Kidney epithelial cell (primary cell): ENCODE data around the gene C4orf50. TPM values are rescaled to one million over a fixed set of nuclear protein-coding genes. Genes with fewer than 3 reads are reported as not detected.

Experiments used
- DNase-seq: peaks from one replicate; pipeline ENCODE4 v3.0.0-alpha.2; 2010; ENCODE audit warnings: low read depth
- H3K27me3 ChIP-seq: 2 replicates; pipeline ENCODE4 v1.6.0; 2011; ENCODE audit warnings: low read length; ENCODE audit not compliant: control insufficient read depth, insufficient read depth
- H3K36me3 ChIP-seq: 2 replicates; pipeline ENCODE4 v1.5.1; 2011; ENCODE audit warnings: low read length; ENCODE audit not compliant: control insufficient read depth, insufficient read depth
- H3K4me3 ChIP-seq: 2 replicates; pipeline ENCODE4 v1.5.1; 2011; ENCODE audit warnings: low read depth, mild to moderate bottlenecking, control low read depth, low read length
- CTCF ChIP-seq: IDR thresholded peaks from 2 replicates; pipeline ENCODE4 v1.5.1; 2011; ENCODE audit warnings: mild to moderate bottlenecking, moderate library complexity, low read length, control low read depth, inconsistent platforms; ENCODE audit not compliant: insufficient read depth, poor library complexity, severe bottlenecking
- total RNA-seq: library from RNA; depleted of rRNA; stranded (reverse); fragments of >200 nt; gene quantifications from 2 replicates; pipeline ENCODE4 v1.2.3, GENCODE V29; 2015

Gene C4orf50
- total RNA-seq, 1 donor from 2014 or later, result not detected

- no peak overlapping the region for H3K4me3 ChIP-seq
- TF ChIP-seq CTCF, result no peak
- H3K27me3 ChIP-seq, result peaks cover 15% of the 10 kb centered on the region
- H3K36me3 ChIP-seq, result no peaks in the 10 kb centered on the region
- no peak for DNase-seq
Measured at GRCh38 chr4:5900844-5901243, 117.4 kb downstream of the C4orf50 start.

- H3K36me3 ChIP-seq, result no peaks in the 10 kb centered on the region
- TF ChIP-seq CTCF, result no peak
- peaks cover 16% of the 10 kb centered on the region for H3K27me3 ChIP-seq
- H3K4me3 ChIP-seq, result no peak overlapping the region
- DNase-seq, result no peak
Measured at GRCh38 chr4:5899881-5900280, 118.3 kb downstream of the C4orf50 start.

- Histone ChIP-seq H3K27me3 (peaks cover 21% of the 10 kb centered on the region), H3K36me3 (no peaks in the 10 kb centered on the region), H3K4me3 (no peak overlapping the region)
- no peak for TF ChIP-seq CTCF
- DNase-seq, result no peak
Measured at GRCh38 chr4:5899396-5899795, 118.8 kb downstream of the C4orf50 start.

GRCh38 chr4:5897674-5898073 is 120.6 kb downstream of the C4orf50 start:
- Histone ChIP-seq H3K27me3 (peaks cover 34% of the 10 kb centered on the region), H3K36me3 (no peaks in the 10 kb centered on the region), H3K4me3 (no peak overlapping the region)
- no peak for DNase-seq
- no peak for TF ChIP-seq CTCF

- no peak for DNase-seq
Measured at GRCh38 chr4:5895287-5895686, 122.9 kb downstream of the C4orf50 start.

More at GRCh38 chr4:5895287-5895686, 122.9 kb downstream of the C4orf50 start:
- H3K36me3 ChIP-seq, result no peaks in the 10 kb centered on the region
- no peak for TF ChIP-seq CTCF
- peaks cover 52% of the 10 kb centered on the region for H3K27me3 ChIP-seq
- no peak overlapping the region for H3K4me3 ChIP-seq
